Smooth muscle cell (in vitro differentiated cells): ENCODE data around the gene RGS9. TPM values are rescaled to one million over a fixed set of nuclear protein-coding genes. Genes with fewer than 3 reads are reported as not detected.

Experiments
- DNase-seq: peaks from one replicate; lab custom pipeline; 2025; ENCODE audit not compliant: unreplicated experiment; lab: John Stamatoyannopoulos, UW
- H2AFZ ChIP-seq: fragments of 200-600 bp; sonication (generic); 2 replicates; pipeline ENCODE4 v1.6.0; 2016; ENCODE audit warnings: antibody characterized with exemption, low read depth, mild to moderate bottlenecking
- H3F3A ChIP-seq: fragments of 200-600 bp; sonication (generic); 2 replicates; pipeline ENCODE4 v1.6.0; 2017; ENCODE audit warnings: antibody characterized with exemption, low read depth
- H3K27ac ChIP-seq: fragments of 200-600 bp; sonication (generic); 2 replicates; pipeline ENCODE4 v1.5.1; 2016; ENCODE audit warnings: low read depth, mild to moderate bottlenecking
- H3K27me3 ChIP-seq: fragments of 200-600 bp; sonication (generic); 2 replicates; pipeline ENCODE4 v1.6.1; 2016; ENCODE audit warnings: low read depth, mild to moderate bottlenecking
- H3K36me3 ChIP-seq: fragments of 200-600 bp; sonication (generic); 2 replicates; pipeline ENCODE4 v1.5.1; 2016; ENCODE audit warnings: low read depth
- H3K4me1 ChIP-seq: fragments of 200-600 bp; sonication (generic); 2 replicates; pipeline ENCODE4 v1.5.1; 2016; ENCODE audit warnings: low read depth
- H3K4me2 ChIP-seq: fragments of 200-600 bp; sonication (generic); 2 replicates; pipeline ENCODE4 v1.6.0; 2016; ENCODE audit warnings: mild to moderate bottlenecking
- H3K4me3 ChIP-seq: fragments of 200-600 bp; sonication (generic); 2 replicates; pipeline ENCODE4 v1.5.1; 2016; ENCODE audit warnings: mild to moderate bottlenecking
- H3K79me2 ChIP-seq: fragments of 200-600 bp; sonication (generic); 2 replicates; pipeline ENCODE4 v1.6.0; 2016; ENCODE audit warnings: low read depth, mild to moderate bottlenecking
- H3K9ac ChIP-seq: fragments of 200-600 bp; sonication (generic); 2 replicates; pipeline ENCODE4 v1.6.0; 2016; ENCODE audit warnings: low read depth
- H3K9me3 ChIP-seq: fragments of 200-600 bp; sonication (generic); replicated peaks from 2 replicates; pipeline ENCODE4 v1.5.1; 2016; ENCODE audit warnings: low read depth
- H4K20me1 ChIP-seq: fragments of 200-600 bp; sonication (generic); 2 replicates; pipeline ENCODE4 v1.6.0; 2016; ENCODE audit warnings: low read depth
- WGBS: methylation state at CpG from one replicate; pipeline ENCODE4 v1.1.7; 2016; ENCODE audit warnings: low lambda C conversion rate; 5-methylcytosine and 5-hydroxymethylcytosine counted together
- polyA plus RNA-seq: library from polyadenylated mRNA; unstranded; fragments of >200 nt; fragmentation: Nextera tagmentation; extraction: Ambion mirVana; gene quantifications from 2 replicates; pipeline ENCODE4 v1.2.1, GENCODE V29; 2016
- total RNA-seq: library from RNA; depleted of rRNA; stranded (reverse); fragments of >200 nt; gene quantifications from 2 replicates; pipeline ENCODE4 v1.2.3, GENCODE V29; 2014
- TF ChIP-seq, protein P1 (sequence below): fragments of 200-600 bp; sonication (generic); IDR thresholded peaks from 2 replicates; pipeline ENCODE4 v1.5.1; 2017; ENCODE audit warnings: borderline replicate concordance, mild to moderate bottlenecking, antibody characterized with exemption; ENCODE audit not compliant: insufficient read depth, poor library complexity, severe bottlenecking

Gene RGS9
- total and polyA plus RNA-seq, 2 experiments from 2014 or later: 16.3 to 18.8 TPM

DNA sequence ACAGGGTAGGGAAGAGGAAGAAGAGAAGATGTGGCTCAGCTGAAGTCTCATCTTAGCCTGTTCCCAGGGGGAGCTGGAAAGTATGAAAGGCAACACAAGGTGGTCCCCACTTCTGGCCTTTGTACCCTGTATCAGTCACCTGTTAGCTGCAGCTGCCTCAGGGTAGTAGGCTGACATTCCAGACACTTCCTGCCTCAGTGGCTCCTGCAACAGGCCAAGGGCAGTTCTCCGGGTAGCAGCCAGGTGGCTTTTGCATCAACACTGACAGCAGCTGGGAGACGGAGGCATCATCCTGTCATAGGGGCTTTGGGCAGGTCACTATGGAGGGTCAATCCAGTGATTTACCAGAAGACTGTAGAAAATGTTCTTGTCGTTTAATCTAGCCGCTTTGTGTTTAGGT, 124.0 kb downstream of the RGS9 start:
- no peak for DNase-seq
- Histone ChIP-seq H3K4me2 (no peak overlapping the region), H3K9me3 (no peaks in the 10 kb centered on the region), H3K79me2 (no peaks in the 10 kb centered on the region), H3K9ac (no peak overlapping the region), H3K4me1 (no peaks in the 10 kb centered on the region), H3K27me3 (no peaks in the 10 kb centered on the region), H3K36me3 (no peaks in the 10 kb centered on the region), H3K27ac (no peak overlapping the region), H3F3A (no peaks in the 10 kb centered on the region), H3K4me3 (no peak overlapping the region), H4K20me1 (no peaks in the 10 kb centered on the region), H2AFZ (no peak overlapping the region)
- TF ChIP-seq, protein P1, sequence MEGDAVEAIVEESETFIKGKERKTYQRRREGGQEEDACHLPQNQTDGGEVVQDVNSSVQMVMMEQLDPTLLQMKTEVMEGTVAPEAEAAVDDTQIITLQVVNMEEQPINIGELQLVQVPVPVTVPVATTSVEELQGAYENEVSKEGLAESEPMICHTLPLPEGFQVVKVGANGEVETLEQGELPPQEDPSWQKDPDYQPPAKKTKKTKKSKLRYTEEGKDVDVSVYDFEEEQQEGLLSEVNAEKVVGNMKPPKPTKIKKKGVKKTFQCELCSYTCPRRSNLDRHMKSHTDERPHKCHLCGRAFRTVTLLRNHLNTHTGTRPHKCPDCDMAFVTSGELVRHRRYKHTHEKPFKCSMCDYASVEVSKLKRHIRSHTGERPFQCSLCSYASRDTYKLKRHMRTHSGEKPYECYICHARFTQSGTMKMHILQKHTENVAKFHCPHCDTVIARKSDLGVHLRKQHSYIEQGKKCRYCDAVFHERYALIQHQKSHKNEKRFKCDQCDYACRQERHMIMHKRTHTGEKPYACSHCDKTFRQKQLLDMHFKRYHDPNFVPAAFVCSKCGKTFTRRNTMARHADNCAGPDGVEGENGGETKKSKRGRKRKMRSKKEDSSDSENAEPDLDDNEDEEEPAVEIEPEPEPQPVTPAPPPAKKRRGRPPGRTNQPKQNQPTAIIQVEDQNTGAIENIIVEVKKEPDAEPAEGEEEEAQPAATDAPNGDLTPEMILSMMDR: no peak
- 61% methylated on average over 4 of the region's 4 CpGs for WGBS

DNA sequence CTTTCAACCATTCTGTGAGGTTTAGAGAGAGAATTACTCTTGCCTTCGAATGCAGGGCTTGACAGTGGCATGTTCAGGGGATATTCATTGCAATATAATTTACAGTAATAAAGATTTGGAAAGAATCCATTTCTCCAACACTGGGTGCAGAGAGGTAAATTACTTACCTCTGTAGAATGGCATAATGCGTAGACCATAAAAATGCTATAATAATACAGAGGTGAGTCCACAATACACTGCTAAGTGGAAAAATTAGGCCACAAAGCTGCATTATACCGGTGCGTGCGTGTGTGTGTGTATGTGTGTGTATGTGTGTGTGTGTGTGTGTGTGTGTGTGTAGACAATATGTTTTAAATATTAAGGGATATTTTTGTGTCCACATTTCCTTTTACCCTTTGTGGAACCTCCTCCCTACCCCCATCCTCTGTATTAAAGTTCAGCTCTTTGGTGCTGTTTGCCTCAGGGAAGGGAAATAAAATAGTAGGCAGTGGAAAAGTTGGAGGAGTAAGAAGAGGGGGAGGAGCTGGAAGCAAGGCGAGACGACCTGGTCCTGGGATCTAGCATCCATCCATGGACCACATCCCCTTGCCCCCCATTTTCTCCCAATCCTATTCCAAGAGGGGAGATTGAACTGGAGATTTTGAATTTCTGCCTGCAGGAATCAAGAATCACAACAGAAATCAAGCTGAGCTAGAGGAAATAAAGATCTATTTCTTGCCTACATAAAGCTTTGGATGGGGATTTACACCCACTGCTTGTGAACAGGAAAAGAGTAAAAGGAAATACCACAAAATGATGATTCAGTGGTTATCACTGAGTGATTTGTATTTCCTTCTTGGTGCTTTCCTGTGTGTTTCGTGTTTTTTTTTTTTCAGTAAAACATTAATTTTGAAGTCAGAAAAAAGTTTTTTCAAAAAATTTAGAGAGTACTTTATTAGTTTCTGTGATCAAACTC, 124.8 kb downstream of the RGS9 start:
- H3K4me2 ChIP-seq: no peak overlapping the region
- H3K36me3 ChIP-seq: no peaks in the 10 kb centered on the region
- DNase-seq: no peak
- no peak overlapping the region for H2AFZ ChIP-seq
- H3K4me3 ChIP-seq: no peak overlapping the region
- H3K9ac ChIP-seq: no peak overlapping the region
- no peak overlapping the region for H3K27ac ChIP-seq
- H3K79me2 ChIP-seq: no peaks in the 10 kb centered on the region
- no peaks in the 10 kb centered on the region for H3K4me1 ChIP-seq
- no peaks in the 10 kb centered on the region for H3K9me3 ChIP-seq
- TF ChIP-seq, protein P1: no peak
- 75% methylated on average over 8 of the region's 8 CpGs for WGBS
- H4K20me1 ChIP-seq: no peaks in the 10 kb centered on the region
- no peaks in the 10 kb centered on the region for H3F3A ChIP-seq
- H3K27me3 ChIP-seq: no peaks in the 10 kb centered on the region

DNA sequence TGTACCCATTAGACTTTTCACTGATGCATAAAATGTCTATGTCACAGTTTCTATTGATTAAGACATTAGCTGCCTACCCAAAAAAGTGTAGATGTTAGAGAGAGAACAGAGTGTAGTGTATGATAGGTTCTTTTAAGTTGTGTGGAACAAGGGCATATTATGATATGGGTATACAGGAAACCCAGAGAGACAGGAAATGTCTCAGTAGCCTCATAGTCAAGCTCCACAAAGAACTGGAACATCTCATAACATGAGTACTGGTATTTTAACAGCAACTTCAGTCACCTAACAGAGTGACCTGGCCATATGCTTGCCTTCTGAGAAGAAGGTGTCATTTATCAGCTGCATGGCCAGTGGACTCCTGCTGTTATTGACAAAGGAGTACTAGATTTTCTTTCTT, 128.1 kb downstream of the RGS9 start:
- H3K4me2 ChIP-seq: no peak overlapping the region
- no peaks in the 10 kb centered on the region for H3K36me3 ChIP-seq
- H3K27ac ChIP-seq: no peak overlapping the region
- H3K4me1 ChIP-seq: no peaks in the 10 kb centered on the region
- H2AFZ ChIP-seq: no peak overlapping the region
- no peaks in the 10 kb centered on the region for H4K20me1 ChIP-seq
- TF ChIP-seq, protein P1: no peak
- H3K79me2 ChIP-seq: no peaks in the 10 kb centered on the region
- H3F3A ChIP-seq: no peaks in the 10 kb centered on the region
- no peaks in the 10 kb centered on the region for H3K9me3 ChIP-seq
- H3K4me3 ChIP-seq: no peak overlapping the region
- DNase-seq: no peak
- no peaks in the 10 kb centered on the region for H3K27me3 ChIP-seq
- no peak overlapping the region for H3K9ac ChIP-seq

DNA sequence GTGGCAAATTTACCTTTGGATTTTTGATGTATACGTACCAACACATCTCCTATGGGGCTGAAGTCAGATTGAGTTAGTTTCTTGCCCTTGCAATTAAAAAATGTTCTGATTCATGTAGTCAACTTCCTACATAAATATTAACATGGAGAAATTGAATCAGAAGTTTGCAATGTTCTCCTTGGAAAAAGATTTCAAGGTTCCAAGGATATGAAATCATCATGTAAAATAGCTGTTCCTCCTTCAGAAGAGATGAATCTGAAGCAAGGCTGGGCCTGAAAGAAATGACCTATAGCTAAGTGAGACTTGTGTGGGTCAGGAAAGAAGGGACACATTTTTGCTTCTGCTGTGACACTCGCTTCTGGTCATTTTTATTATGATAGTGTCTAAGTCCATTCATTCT, 131.7 kb downstream of the RGS9 start:
- H3K9ac ChIP-seq: no peak overlapping the region
- no peak overlapping the region for H3K4me2 ChIP-seq
- no peak for DNase-seq
- H3K27me3 ChIP-seq: no peaks in the 10 kb centered on the region
- no peaks in the 10 kb centered on the region for H3F3A ChIP-seq
- H3K4me3 ChIP-seq: no peak overlapping the region
- no peaks in the 10 kb centered on the region for H3K36me3 ChIP-seq
- TF ChIP-seq, protein P1: no peak
- H4K20me1 ChIP-seq: no peaks in the 10 kb centered on the region
- no peaks in the 10 kb centered on the region for H3K79me2 ChIP-seq
- H3K4me1 ChIP-seq: no peaks in the 10 kb centered on the region
- 95% methylated on average over 2 of the region's 2 CpGs for WGBS
- H3K27ac ChIP-seq: no peak overlapping the region
- H3K9me3 ChIP-seq: no peaks in the 10 kb centered on the region
- H2AFZ ChIP-seq: no peak overlapping the region
